Hematopoietic multipotent progenitor cell treated with erythropoietin and hydrocortisone succinate and interleukin-3 and kit ligand, for 8 days (in vitro differentiated cells): ENCODE measurements around the gene ZNF559.
"Not testable (repeated sequence)": the region's sequence is repeated elsewhere in the genome, so short reads cannot be mapped to it uniquely, and the experiment has no call there.

Experiments used
- DNase-seq: peaks from one replicate; pipeline ENCODE4 v3.0.0-alpha.2; 2015

Gene ZNF559

GRCh38 chr19:9323919-9324583 lies at the start of gene ZNF559:
Gene ZNF559 (plus strand): TSS chr19:9324179. CDS start chr19:9338550, 14,371 bp downstream.
- peak; percentile 93 for DNase-seq

GRCh38 chr19:9283485-9283884 lies 40.5 kb upstream of the ZNF559 start:
- not testable (repeated sequence) for DNase-seq

- no peak for DNase-seq
These were observed 34.6 kb upstream of the ZNF559 start for GRCh38 chr19:9289231-9289884.

GRCh38 chr19:9295411-9295849 lies 28.5 kb upstream of the ZNF559 start:
- DNase-seq: no peak

DNA sequence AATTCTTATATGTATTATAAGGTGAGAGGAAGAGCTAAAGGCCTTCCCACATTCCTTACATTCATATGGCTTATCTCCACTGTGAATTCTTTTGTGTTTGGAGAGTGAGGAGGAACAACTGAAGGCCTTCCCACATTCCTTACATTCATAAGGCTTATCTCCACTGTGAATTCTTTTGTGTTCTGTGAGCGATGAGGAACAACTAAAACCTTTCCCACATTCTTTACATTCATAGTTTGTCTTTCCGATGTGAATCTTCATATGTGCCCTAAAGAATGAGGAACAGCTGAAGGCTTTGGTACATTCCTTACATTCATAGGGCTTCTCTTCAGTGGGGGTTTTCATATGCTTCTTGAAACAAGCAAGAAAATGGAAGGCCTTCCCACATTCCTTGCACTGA lies 27.6 kb upstream of the ZNF559 start:
- no peak for DNase-seq

DNA sequence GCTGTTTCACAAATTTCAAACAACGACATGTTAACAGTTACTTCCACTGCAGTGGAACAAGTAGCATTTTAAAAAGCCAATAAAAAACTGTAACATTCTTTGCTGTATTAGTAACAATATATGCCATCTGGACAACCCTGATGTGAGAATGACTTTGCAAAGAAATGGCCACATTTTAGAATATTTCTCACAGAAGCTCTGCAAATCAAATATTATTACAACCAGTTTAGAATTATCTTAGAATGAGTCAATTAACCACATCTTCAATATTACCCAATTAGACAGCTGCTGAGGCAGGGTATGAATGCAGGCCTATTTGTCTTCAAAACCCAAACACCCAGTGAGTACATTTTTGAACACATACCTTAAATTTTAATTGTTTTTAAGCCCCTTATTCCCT lies 17.5 kb upstream of the ZNF559 start:
- no peak for DNase-seq

DNA sequence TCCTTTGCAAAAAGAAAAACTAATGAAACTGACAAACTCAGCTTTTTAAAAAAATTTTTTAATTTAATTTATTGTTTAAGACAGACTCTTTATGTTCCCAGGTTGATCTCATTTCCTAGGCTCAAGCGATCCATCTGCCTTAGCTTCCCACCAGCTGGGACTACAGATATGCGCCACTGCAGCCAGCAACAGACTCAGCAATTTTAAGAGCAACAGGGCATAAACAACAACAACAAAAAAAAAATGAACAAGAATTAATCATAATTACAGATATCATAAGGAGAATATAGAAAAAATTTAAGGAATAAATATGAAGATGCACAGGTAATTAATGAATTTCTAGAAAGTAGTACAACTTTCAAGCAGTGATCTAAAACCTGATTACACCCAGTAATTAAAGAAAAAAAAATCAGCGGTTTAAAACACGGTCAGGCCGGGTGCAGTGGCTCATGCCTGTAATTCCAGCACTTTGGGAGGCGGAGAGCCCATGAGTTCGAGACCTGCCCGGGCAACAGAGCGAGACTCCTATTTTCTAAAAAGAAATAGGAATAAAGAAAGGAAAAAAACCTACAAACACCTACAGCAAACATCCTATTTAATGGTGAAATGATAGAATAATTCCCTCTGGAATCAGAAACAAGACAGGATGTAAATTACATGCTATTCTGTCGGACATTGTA lies 15.7 kb upstream of the ZNF559 start:
- DNase-seq: no peak

DNA sequence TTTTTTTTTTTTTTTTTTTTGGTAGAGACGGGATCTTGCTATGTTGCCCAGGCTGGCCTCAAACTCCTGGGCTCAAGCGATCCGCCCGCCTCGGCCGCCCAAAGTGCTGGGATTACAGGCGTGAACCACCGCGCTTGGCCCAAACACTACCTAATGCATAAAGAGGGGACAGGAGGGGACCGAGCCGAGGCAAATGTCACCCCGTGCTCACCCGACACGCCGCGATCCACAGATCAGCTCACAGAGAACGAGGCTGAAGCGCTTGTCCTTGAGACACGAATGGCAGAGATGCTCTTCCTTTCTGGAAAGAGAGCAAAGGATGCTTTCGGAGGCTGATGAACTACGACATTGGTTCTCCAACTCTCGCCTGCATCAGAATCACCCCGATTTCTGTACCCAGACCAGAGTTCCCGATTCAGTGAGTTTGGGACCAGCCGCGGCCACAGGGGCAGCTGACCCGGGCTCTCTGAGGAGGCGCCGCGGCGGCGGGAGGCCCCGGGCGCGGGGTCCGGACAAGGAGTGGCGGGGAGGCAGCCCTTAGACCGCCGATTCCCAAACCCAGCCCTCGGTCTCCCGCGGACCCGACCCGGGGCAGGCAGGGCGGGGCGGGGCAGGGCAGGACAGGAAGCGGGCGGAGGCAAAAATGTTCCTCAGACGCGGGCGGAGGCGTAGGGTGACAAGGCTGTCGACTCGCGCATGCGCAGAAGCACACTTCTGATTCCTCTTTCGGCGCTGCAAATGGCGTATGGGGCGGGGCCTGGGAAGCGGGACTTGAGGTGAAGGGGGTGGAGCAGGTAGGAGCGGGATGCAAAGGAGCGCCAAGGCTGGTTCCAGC lies 14.6 kb upstream of the ZNF559 start, which contains the start of gene ZNF699:
Gene ZNF699 (minus strand): TSS at position 700 of the 835 bp plus-strand sequence. CDS start 4,719 bp downstream, outside the sequence.
- peak; percentile 99 for DNase-seq

DNA sequence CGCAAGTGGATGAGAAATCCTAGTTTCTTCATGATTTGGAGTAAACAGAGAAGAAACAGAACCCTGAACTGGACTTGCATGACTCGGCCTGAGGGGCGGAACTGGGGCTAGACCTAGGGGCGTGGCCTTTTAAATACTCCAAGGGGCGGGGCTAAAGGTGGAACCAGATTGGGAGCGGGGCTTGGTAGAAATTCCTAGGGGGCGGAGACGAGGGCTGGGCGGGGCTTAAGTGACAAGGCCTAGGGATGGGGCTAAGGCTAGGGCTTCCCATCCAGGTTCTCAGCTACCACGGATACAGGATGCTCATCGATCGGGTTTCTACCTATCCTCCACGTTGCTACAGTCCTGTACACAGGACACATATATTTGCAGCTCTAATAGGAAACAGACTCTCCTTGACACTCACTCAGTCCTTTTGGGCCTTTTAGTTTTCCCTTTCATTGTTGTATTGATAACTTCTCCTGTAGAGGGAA lies 14.0 kb upstream of the ZNF559 start:
- no peak for DNase-seq

DNA sequence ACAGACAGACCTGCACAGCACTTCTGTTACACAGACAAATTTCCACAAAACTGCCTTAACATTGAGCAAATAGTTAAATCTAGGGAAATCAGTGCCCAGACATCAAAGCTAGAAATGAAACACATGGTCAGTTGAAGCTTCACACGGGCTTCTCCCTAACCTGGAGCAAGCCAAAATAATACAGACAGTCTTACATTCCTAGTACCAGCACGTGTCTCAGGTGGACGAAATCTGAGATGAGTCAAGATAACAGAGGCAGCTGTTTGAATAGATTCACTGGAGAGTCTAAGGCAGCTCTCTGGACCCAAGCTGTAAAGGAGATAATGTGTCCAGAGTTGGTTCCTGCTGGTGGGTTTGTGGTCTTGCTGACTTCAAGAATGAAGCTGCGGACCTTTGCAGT lies 10.2 kb upstream of the ZNF559 start:
- no peak for DNase-seq

DNA sequence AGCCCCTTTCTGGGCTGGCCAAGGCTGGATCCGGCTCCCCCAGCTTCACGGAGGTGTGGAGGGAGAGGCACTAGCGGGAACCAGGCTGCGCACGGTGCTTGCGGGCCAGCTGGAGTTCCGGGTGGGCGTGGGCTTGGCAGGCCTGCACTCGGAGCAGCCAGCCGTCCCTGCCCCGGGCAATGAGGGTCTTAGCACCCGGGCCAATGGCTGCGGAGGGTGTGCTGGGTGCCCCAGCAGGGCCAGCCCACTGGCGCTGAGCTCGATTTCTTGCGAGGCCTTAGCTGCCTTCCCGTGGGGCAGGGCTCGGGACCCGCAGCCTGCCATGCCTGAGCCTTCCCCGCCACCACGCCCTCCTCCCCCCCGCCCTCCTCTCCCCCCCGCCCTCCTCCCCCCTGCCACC lies 2.6 kb upstream of the ZNF559 start:
- DNase-seq: no peak

DNA sequence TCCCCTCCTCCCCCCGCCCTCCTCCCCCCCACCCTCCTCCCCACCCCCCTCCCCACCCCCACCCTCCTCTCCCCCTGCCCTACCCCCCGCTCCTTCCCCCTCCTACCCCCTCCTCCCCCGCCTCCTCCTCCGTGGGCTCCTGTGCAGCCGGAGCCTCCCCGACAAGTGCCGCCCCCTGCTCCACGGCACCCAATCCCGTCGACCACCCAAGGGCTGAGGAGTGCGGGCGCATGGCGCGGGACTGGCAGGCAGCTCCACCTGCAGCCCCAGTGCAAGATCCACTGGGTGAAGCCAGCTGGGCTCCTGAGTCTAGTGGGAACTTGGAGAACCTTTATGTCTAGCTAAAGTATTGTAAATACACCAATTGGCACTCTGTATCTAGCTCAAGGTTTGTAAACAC lies 2.2 kb upstream of the ZNF559 start:
- not testable (repeated sequence) for DNase-seq

DNA sequence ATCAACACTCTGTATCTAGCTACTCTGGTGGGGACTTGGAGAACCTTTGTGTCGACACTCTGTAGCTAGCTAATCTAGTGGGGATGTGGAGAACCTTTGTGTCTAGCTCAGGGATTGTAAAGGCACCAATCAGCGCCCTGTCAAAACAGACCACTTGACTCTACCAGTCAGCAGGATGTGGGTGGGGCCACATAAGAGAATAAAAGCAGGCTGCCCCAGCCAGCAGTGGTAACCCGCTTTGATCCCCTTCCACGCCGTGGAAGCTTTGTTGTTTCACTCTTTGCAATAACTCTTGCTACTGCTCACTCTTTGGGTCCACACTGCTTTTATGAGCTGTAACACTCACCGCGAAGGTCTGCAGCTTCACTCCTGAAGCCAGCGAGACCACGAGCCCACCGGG lies 1.8 kb upstream of the ZNF559 start:
- DNase-seq: not testable (repeated sequence)

- peak; percentile 81 for DNase-seq
These were observed 441 bp upstream of the ZNF559 start for GRCh38 chr19:9323557-9323918.

DNA sequence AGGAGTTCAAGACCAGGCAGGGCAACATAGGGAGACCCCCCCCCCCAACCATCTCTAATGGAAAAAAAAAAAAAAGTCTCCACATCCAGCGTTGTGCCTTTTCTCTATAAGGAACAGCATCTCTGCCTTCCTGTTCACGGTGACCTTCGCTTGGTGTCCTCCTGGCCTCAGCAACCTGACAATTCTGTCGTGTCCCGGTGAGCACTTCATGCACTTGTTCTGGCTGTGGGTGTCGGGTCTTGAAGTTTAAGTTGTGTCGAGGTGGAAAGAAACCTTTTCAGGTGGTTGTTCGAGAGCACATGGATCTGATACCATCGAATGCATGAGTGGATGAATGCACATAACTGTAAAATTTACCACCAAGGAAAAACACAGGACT lies 594 bp downstream of the ZNF559 start:
- DNase-seq: peak; percentile 8

DNA sequence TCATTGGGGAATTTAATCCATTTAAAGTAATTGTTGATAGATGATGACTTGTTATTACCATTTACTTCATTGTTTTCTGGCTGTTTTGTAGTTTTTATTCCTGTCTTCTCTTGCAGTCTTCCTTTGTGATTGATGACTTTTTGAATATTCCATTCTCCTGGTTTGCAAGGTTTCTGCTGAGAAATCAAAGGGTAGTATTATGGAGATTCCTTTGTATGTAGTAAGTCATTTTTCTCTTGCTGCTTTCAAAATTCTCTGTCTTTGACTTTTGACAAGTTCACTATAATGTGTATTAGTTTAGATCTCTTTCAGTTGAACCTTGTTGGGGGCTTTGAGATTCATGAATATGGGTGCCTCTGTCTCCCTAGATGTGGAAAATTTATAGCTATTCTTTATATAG lies 6.0 kb downstream of the ZNF559 start:
- no peak for DNase-seq

DNA sequence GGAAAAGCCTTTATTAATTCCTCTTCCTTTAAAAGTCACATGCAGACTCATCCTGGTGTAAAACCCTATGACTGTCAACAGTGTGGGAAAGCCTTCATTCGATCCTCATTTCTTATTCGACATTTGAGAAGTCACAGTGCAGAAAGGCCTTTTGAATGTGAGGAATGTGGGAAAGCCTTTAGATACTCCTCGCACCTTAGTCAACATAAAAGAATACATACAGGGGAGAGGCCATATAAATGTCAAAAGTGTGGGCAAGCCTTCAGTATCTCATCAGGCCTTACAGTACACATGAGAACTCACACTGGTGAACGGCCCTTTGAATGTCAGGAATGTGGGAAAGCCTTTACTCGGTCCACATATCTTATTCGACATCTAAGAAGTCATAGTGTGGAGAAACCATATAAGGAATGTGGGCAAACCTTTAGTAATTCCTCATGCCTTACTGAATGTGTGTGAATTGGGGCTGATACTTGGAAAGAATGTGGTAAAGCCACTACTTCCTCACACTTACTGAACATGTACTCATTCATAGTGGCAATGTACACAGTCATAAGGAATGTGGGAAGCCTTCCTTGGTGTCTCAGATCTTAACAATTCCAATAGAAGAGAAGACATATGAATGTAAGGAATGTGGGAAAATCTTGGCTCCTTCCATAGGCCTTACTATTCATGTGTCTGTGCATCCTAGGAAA lies 18.8 kb downstream of the ZNF559 start:
- no peak for DNase-seq

DNA sequence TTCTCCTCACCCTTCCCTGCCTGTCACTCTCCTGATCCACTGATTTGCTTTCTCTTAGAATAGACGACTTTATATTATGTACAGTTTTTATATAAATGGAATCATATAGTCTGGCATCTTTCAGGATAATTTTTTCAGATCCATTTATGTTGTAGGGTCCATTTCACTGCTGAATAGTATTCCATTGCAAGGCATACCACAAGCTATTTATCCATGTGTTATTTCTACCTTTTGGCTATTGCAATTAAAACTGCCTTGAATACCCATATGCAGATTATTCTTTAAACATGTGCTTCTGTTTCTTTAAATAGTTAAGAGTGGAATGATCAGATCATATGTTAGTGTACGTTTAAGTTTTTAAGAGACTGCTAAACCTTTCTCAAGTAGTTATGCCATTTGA lies 21.0 kb downstream of the ZNF559 start:
- DNase-seq: no peak

GRCh38 chr19:9348253-9348652 lies 24.3 kb downstream of the ZNF559 start:
- DNase-seq: no peak

GRCh38 chr19:9348671-9349070 lies 24.7 kb downstream of the ZNF559 start:
- DNase-seq: no peak

GRCh38 chr19:9352505-9352904 lies 28.5 kb downstream of the ZNF559 start:
- no peak for DNase-seq

DNA sequence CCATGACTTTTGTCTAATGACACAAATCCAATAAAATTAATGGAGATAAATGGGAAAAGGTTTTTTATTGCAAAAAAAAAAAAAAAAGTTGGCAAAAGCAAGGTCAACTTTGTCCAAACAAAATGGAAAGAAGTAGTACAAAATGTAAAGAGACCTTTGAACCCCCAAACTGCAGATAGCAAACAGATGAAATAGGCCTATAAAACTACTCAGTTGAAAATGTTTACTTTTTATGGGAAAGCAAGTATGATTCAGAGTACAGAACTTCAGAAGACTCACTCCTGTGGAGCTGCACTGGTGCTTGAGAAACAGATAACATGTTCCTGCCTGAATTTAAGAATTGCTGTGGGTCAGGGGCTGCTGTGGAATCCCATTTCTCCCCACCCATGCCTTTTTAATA lies 29.0 kb downstream of the ZNF559 start:
- no peak for DNase-seq
